Mesendoderm (in vitro differentiated cells): ENCODE results near the gene KLF6.
A peak's percentile ranks its signal among the peaks of the same experiment; 100 is the strongest.

Experiments
- DNase-seq: peaks from one replicate; pipeline ENCODE4 v3.0.0; 2013
- H2AK5ac ChIP-seq: 2 replicates; pipeline ENCODE4 v1.6.1; 2013; ENCODE audit warnings: low read length, inconsistent platforms
- H2BK120ac ChIP-seq: 2 replicates; pipeline ENCODE4 v1.6.1; 2013; ENCODE audit warnings: low read depth, mild to moderate bottlenecking, low read length, moderate library complexity, mixed read lengths
- H2BK15ac ChIP-seq: replicated peaks from 2 replicates; pipeline ENCODE4 v1.6.1; 2013; ENCODE audit warnings: low read depth, mild to moderate bottlenecking, moderate library complexity
- H2BK5ac ChIP-seq: 2 replicates; pipeline ENCODE4 v1.6.1; 2013; ENCODE audit warnings: low read length, inconsistent platforms
- H3K18ac ChIP-seq: 2 replicates; pipeline ENCODE4 v1.6.1; 2013; ENCODE audit warnings: mild to moderate bottlenecking, low read length, mixed read lengths
- H3K23ac ChIP-seq: one replicate; pipeline ENCODE4 v1.6.1; 2013; ENCODE audit warnings: low read length
- H3K27ac ChIP-seq: 2 replicates; pipeline ENCODE4 v1.5.1; 2013; ENCODE audit warnings: low read depth, mild to moderate bottlenecking, inconsistent platforms, low read length, moderate library complexity
- H3K27me3 ChIP-seq: 2 replicates; pipeline ENCODE4 v1.6.1; 2013; ENCODE audit warnings: low read length, control low read depth, mild to moderate bottlenecking, inconsistent platforms; ENCODE audit not compliant: insufficient read depth, poor library complexity
- H3K36me3 ChIP-seq: 2 replicates; pipeline ENCODE4 v1.6.1; 2013; ENCODE audit warnings: low read length, inconsistent platforms; ENCODE audit not compliant: control insufficient read depth, insufficient read depth
- H3K4ac ChIP-seq: one replicate; pipeline ENCODE4 v1.6.1; 2013; ENCODE audit warnings: low read depth, mild to moderate bottlenecking, low read length, moderate library complexity
- H3K4me1 ChIP-seq: 2 replicates; pipeline ENCODE4 v1.6.1; 2013; ENCODE audit warnings: low read depth, low read length, inconsistent platforms; ENCODE audit not compliant: control insufficient read depth
- H3K4me2 ChIP-seq: 2 replicates; pipeline ENCODE4 v1.6.1; 2013; ENCODE audit warnings: low read length
- H3K4me3 ChIP-seq: 2 replicates; pipeline ENCODE4 v1.5.1; 2013; ENCODE audit warnings: mild to moderate bottlenecking, low read length
- H3K56ac ChIP-seq: one replicate; pipeline ENCODE4 v1.6.1; 2013; ENCODE audit warnings: low read length
- H3K79me1 ChIP-seq: 2 replicates; pipeline ENCODE4 v1.6.1; 2013; ENCODE audit warnings: low read length, inconsistent platforms
- H3K79me2 ChIP-seq: 2 replicates; pipeline ENCODE4 v1.6.1; 2013; ENCODE audit warnings: mild to moderate bottlenecking, low read length; ENCODE audit not compliant: control insufficient read depth, insufficient read depth
- H3K9ac ChIP-seq: 2 replicates; pipeline ENCODE4 v1.6.1; 2013; ENCODE audit warnings: low read length, inconsistent platforms
- H4K5ac ChIP-seq: one replicate; pipeline ENCODE4 v1.6.1; 2013; ENCODE audit warnings: low read length
- H4K8ac ChIP-seq: one replicate; pipeline ENCODE4 v1.6.1; 2013; ENCODE audit warnings: low read depth, mild to moderate bottlenecking, control low read depth, low read length, moderate library complexity
- WGBS: extraction: QIAGEN DNeasy Blood & Tissue Kit; methylation state at CpG from one replicate; pipeline ENCODE4 v1.1.7; 2013; ENCODE audit warnings: low lambda C conversion rate, missing lambda C conversion rate; ENCODE audit not compliant: insufficient coverage; ENCODE audit errors: extremely low coverage; 5-methylcytosine and 5-hydroxymethylcytosine counted together

KLF6 gene

GRCh38 chr10:3805201-3805790 lies 20.3 kb upstream of the KLF6 start:
- no CpG with 5 or more reads among the region's 7 CpGs for WGBS
- DNase-seq: no peak
- Histone ChIP-seq H3K4me3 (no peak overlapping the region), H3K23ac (no peak overlapping the region), H3K27ac (peak overlapping the region; percentile 65), H4K8ac (no peak overlapping the region), H2BK15ac (peak overlapping the region; percentile 86), H4K5ac (no peak overlapping the region), H3K4me2 (no peak overlapping the region), H3K4ac (peak overlapping the region; percentile 78), H3K79me1 (no peaks in the 10 kb centered on the region), H3K9ac (no peak overlapping the region), H3K27me3 (no peaks in the 10 kb centered on the region), H3K18ac (peak overlapping the region; percentile 66), H2BK5ac (peak overlapping the region; percentile 44), H3K56ac (peak overlapping the region; percentile 56), H2AK5ac (no peak overlapping the region), H3K4me1 (peaks cover 25% of the 10 kb centered on the region), H3K79me2 (no peaks in the 10 kb centered on the region), H2BK120ac (peak overlapping the region; percentile 62), H3K36me3 (no peaks in the 10 kb centered on the region)

DNA sequence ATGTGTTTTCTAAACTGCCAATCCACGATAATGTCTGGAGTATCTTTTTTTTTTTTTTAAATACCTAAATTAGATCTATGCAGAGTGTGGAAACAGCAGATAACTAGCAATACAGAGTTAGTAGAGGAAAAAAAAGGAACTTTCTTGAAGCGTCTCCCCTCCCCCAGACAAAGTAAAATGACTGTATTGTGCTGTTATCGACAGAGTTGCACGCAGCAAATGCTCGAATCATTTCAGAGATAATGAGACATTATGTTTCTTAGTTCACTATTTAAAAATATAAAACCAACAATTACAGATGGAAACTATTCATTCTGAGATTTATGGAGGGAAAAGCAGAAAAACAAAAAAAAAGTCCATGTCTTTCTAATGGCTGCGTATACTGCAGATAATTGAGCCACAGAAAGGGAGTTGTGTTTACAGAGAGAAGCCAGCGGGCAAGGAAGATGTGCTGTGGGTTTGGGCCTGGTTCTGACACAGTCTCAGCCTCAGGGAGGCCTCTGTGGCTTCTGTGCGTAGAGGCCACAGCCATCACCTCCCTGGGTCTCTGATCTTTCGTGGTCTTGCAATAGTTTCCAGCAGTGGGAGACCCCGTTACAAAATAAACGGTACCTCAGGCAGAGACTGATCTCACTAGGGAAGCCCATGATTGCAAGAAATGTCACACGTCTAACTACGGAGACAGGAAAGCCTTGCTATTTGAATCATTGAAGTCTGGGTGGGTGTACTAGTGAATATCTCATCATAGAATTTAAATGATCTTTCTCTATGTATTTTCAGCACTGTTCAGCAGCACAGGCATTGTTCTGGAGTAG lies 19.1 kb upstream of the KLF6 start:
- Histone ChIP-seq H3K4me2 (no peak overlapping the region), H3K4me1 (peaks cover 19% of the 10 kb centered on the region), H3K56ac (peak overlapping the region; percentile 57), H3K4me3 (no peak overlapping the region), H3K36me3 (no peaks in the 10 kb centered on the region), H2AK5ac (no peak overlapping the region), H3K79me2 (no peaks in the 10 kb centered on the region), H3K27ac (peak overlapping the region; percentile 2), H3K18ac (peak overlapping the region; percentile 94), H4K5ac (no peak overlapping the region), H2BK120ac (peak overlapping the region; percentile 97), H3K4ac (peak overlapping the region; percentile 82), H3K79me1 (no peaks in the 10 kb centered on the region), H2BK15ac (no peak overlapping the region), H3K27me3 (no peaks in the 10 kb centered on the region), H4K8ac (no peak overlapping the region), H2BK5ac (peak overlapping the region; percentile 66), H3K9ac (no peak overlapping the region), H3K23ac (no peak overlapping the region)
- DNase-seq: peak; percentile 76
- no CpG with 5 or more reads among the region's 13 CpGs for WGBS

GRCh38 chr10:3803295-3803926 lies 18.4 kb upstream of the KLF6 start:
- WGBS: no CpG with 5 or more reads among the region's 11 CpGs
- Histone ChIP-seq H2BK5ac (no peak overlapping the region), H3K27ac (no peak overlapping the region), H2AK5ac (no peak overlapping the region), H3K4me1 (peaks cover 17% of the 10 kb centered on the region), H3K79me1 (no peaks in the 10 kb centered on the region), H2BK15ac (no peak overlapping the region), H3K4ac (no peak overlapping the region), H3K56ac (no peak overlapping the region), H3K36me3 (no peaks in the 10 kb centered on the region), H3K18ac (no peak overlapping the region), H3K9ac (no peak overlapping the region), H3K4me2 (no peak overlapping the region), H3K4me3 (no peak overlapping the region), H3K23ac (no peak overlapping the region), H3K27me3 (no peaks in the 10 kb centered on the region), H2BK120ac (no peak overlapping the region), H4K8ac (no peak overlapping the region), H4K5ac (no peak overlapping the region), H3K79me2 (no peaks in the 10 kb centered on the region)
- peak; percentile 92 for DNase-seq

DNA sequence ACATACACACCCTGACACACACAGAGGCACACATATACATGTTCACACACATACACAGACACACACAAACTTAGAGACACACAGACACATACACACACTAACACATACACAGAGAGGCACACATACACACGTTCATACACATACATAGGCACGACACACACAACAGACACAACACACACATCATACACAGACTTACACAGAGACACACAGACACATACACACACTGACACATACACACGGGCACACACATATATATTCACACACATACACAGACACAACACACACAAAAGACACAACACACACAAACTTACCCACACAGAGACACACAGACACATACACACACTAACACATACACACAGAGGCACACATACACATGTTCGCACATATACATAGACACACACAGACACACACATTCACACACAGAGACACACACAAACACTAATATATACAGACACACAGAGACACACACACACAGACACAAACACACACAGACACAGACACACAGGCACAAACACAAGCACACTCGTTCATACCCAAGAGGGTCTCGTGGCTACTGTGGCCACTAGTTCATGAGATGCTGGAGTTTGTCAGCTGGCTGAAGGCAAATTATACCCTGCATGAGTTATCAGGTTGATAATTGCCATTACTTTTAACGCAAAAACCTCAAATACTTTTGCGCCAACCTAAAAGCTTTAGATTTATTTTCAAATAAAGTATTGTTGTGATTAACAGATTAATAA lies 17.7 kb upstream of the KLF6 start:
- Histone ChIP-seq H3K27me3 (no peaks in the 10 kb centered on the region), H3K4me1 (peaks cover 19% of the 10 kb centered on the region), H2BK5ac (peak overlapping the region; percentile 81), H3K56ac (peak overlapping the region; percentile 76), H3K36me3 (no peaks in the 10 kb centered on the region), H4K5ac (no peak overlapping the region), H2BK15ac (no peak overlapping the region), H3K18ac (no peak overlapping the region), H3K27ac (no peak overlapping the region), H3K79me2 (no peaks in the 10 kb centered on the region), H3K4me3 (no peak overlapping the region), H3K4me2 (no peak overlapping the region), H3K23ac (no peak overlapping the region), H3K9ac (no peak overlapping the region), H3K79me1 (no peaks in the 10 kb centered on the region), H4K8ac (no peak overlapping the region), H2BK120ac (no peak overlapping the region), H3K4ac (no peak overlapping the region), H2AK5ac (peak overlapping the region; percentile 98)
- DNase-seq: no peak
- no CpG with 5 or more reads among the region's 8 CpGs for WGBS

- Histone ChIP-seq H3K4me3 (no peak overlapping the region), H2BK120ac (no peak overlapping the region), H3K79me2 (no peaks in the 10 kb centered on the region), H3K56ac (no peak overlapping the region), H3K4ac (no peak overlapping the region), H2AK5ac (no peak overlapping the region), H3K36me3 (no peaks in the 10 kb centered on the region), H2BK15ac (no peak overlapping the region), H3K4me1 (peaks cover 13% of the 10 kb centered on the region), H3K18ac (no peak overlapping the region), H3K79me1 (no peaks in the 10 kb centered on the region), H4K5ac (no peak overlapping the region), H3K27me3 (no peaks in the 10 kb centered on the region), H3K4me2 (no peak overlapping the region), H2BK5ac (no peak overlapping the region), H3K9ac (no peak overlapping the region), H4K8ac (no peak overlapping the region), H3K27ac (no peak overlapping the region), H3K23ac (no peak overlapping the region)
- no CpG with 5 or more reads among the region's 11 CpGs for WGBS
- no peak for DNase-seq
Observed at GRCh38 chr10:3801558-3802192, 16.7 kb upstream of the KLF6 start.
